ENCODE results near the gene NUB1. TPM values are rescaled to one million over a fixed set of nuclear protein-coding genes. Genes with fewer than 3 reads are reported as not detected.

NUB1 gene
- total RNA-seq, 1 experiment from 2014 or later = 48.5 TPM

DNA sequence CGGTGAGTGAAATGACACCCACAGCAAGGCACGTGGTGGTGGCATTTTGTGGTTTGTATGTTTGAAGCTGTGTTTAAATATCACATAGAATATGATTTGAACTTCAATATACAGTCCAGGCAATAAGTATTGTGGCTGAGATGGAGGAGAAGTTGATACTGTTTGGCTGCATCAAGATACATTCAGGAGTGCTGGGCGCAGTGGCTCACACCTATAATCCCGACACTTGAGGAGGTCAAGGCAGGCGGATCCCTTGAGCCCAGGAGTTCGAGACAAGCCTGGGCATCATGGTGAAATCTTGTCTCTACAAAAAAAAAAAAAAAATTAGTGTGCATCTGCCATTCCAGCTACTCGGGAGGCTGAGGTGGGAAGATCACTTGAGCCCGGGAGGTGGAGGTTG, 35.2 kb upstream of the NUB1 start:
- TF ChIP-seq, protein P1, sequence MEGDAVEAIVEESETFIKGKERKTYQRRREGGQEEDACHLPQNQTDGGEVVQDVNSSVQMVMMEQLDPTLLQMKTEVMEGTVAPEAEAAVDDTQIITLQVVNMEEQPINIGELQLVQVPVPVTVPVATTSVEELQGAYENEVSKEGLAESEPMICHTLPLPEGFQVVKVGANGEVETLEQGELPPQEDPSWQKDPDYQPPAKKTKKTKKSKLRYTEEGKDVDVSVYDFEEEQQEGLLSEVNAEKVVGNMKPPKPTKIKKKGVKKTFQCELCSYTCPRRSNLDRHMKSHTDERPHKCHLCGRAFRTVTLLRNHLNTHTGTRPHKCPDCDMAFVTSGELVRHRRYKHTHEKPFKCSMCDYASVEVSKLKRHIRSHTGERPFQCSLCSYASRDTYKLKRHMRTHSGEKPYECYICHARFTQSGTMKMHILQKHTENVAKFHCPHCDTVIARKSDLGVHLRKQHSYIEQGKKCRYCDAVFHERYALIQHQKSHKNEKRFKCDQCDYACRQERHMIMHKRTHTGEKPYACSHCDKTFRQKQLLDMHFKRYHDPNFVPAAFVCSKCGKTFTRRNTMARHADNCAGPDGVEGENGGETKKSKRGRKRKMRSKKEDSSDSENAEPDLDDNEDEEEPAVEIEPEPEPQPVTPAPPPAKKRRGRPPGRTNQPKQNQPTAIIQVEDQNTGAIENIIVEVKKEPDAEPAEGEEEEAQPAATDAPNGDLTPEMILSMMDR (conservative IDR thresholded peaks at IDR 0.05) = no peak

More for the DNA sequence above, 35.2 kb upstream of the NUB1 start:
- WGBS (ENCODE audit: extremely low coverage, insufficient read length, low lambda C conversion rate) = no CpG with 5 or more reads among the region's 8 CpGs
- H3K18ac ChIP-seq (ENCODE audit: insufficient read length, low read depth, low read length) = no peak overlapping the region
- no peak overlapping the region for H3K14ac ChIP-seq (ENCODE audit: insufficient read depth, low read length)
- H3K4me3 Mint-ChIP-seq = no peak overlapping the region
- H2BK5ac ChIP-seq (ENCODE audit: insufficient read length, low read length) = no peak overlapping the region
- H4K20me1 ChIP-seq (ENCODE audit: control insufficient read depth, insufficient read depth, insufficient read length) = no peaks in the 10 kb centered on the region
- H3K56ac ChIP-seq (ENCODE audit: insufficient read length, low read depth, low read length) = no peak overlapping the region
- no peaks in the 10 kb centered on the region for H3K79me2 ChIP-seq (ENCODE audit: insufficient read depth, low read length)
- no peak overlapping the region for H3K9ac ChIP-seq (ENCODE audit: extremely low read depth, insufficient read length, low read length)
- H3K27ac ChIP-seq (ENCODE audit: insufficient read length, low read depth, low read length) = no peak overlapping the region
- no peak overlapping the region for H3K4me2 ChIP-seq (ENCODE audit: insufficient read depth, insufficient read length, low read length)
- H3K36me3 Mint-ChIP-seq (ENCODE audit: insufficient read depth in 1 of 3, low read depth in 3 of 3) = no peaks in the 10 kb centered on the region
- no peak overlapping the region for H2AFZ ChIP-seq (ENCODE audit: low read length)
- no peak overlapping the region for H3K27ac Mint-ChIP-seq
- H2AK5ac ChIP-seq (ENCODE audit: insufficient read length, low read length) = no peak overlapping the region
- H2BK15ac ChIP-seq (ENCODE audit: low read depth, low read length) = no peak overlapping the region
- H3K4me1 ChIP-seq (ENCODE audit: insufficient read depth, low read length) = no peaks in the 10 kb centered on the region
- H3K27me3 Mint-ChIP-seq (ENCODE audit: low read depth) = peaks cover 37% of the 10 kb centered on the region
- no peak overlapping the region for H3K23ac ChIP-seq (ENCODE audit: insufficient read length, low read depth, low read length)
- no peak overlapping the region for H3T11ph ChIP-seq (ENCODE audit: low read length)
- peaks cover 8 to 11% of the 10 kb centered on the region in 2 experiments for H3K4me1 Mint-ChIP-seq
- H2BK120ac ChIP-seq (ENCODE audit: low read depth, low read length, poor library complexity, severe bottlenecking) = no peak overlapping the region
- H4K91ac ChIP-seq (ENCODE audit: insufficient read length, low read depth, low read length) = no peak overlapping the region
- H2BK20ac ChIP-seq (ENCODE audit: low read depth, low read length, poor library complexity, severe bottlenecking) = no peak overlapping the region
- H3K27me3 ChIP-seq (ENCODE audit: insufficient read depth, low read length) = no peaks in the 10 kb centered on the region; the same call in 1 of the 2 replicates
- H3K79me1 ChIP-seq (ENCODE audit: insufficient read depth, low read depth, low read length, poor library complexity, severe bottlenecking) = no peaks in the 10 kb centered on the region
- H3K9me3 ChIP-seq (ENCODE audit: control insufficient read depth, low read depth, low read length) = peaks cover 3% of the 10 kb centered on the region
- no peak overlapping the region for H2BK12ac ChIP-seq (ENCODE audit: insufficient read length, low read depth, low read length)
- no peaks in the 10 kb centered on the region for H3K23me2 ChIP-seq (ENCODE audit: insufficient read length, low read depth, low read length, poor library complexity, severe bottlenecking)
- DNase-seq = no peak
- no peak overlapping the region for H4K5ac ChIP-seq (ENCODE audit: insufficient read length, low read depth, low read length)
- no peak overlapping the region for H4K8ac ChIP-seq (replicated peaks; ENCODE audit: insufficient read length, low read depth, low read length)
- peaks cover 6% of the 10 kb centered on the region in 2 experiments for H3K9me3 Mint-ChIP-seq
- H3K4ac ChIP-seq (ENCODE audit: low read depth, low read length) = no peak overlapping the region
